Heart right ventricle (tissue), 16 donors: ENCODE data around the gene AHNAK2. TPM values are rescaled to one million over a fixed set of nuclear protein-coding genes. Genes with fewer than 3 reads are reported as not detected.

Experiments used
- ATAC-seq, 8 donors: fragments of 200-7000 bp; cut with Tn5 transposase; one replicate each; pipeline ENCODE4 v1.9.1; 2020; ENCODE audit warnings: mild to moderate bottlenecking in 8 of 8, moderate library complexity in 8 of 8, moderate number of reproducible peaks in 1 of 8
- DNase-seq, 2 donors: peaks; one replicate each; pipeline ENCODE4 v3.0.0-alpha.2; 2020
- H3K27ac ChIP-seq, 10 donors: fragments of 200-600 bp; sonication (generic) in 2 of 10; one replicate each; pipeline versions ENCODE4 v1.5.0 to v1.8.0; 2020 to 2022; ENCODE audit warnings: mild to moderate bottlenecking in 3 of 10
- H3K27me3 ChIP-seq, 7 donors: fragments of 200-600 bp; one replicate each; pipeline ENCODE4 v1.8.0; 2021 to 2022; ENCODE audit warnings: mild to moderate bottlenecking in 2 of 7
- H3K36me3 ChIP-seq, 9 donors: fragments of 200-600 bp; sonication (generic) in 1 of 9; one replicate each; pipeline versions ENCODE4 v1.5.0 to v1.8.0; 2020 to 2022; ENCODE audit warnings: mild to moderate bottlenecking in 2 of 9
- H3K4me1 ChIP-seq, 9 donors: fragments of 200-600 bp; sonication (generic) in 1 of 9; one replicate each; pipeline versions ENCODE4 v1.5.0 to v1.8.0; 2020 to 2022; ENCODE audit warnings: mild to moderate bottlenecking in 4 of 9
- H3K4me3 ChIP-seq, 10 donors: fragments of 200-600 bp; sonication (generic) in 2 of 10; one replicate each; pipeline versions ENCODE4 v1.5.0 to v1.8.0; 2020 to 2022; ENCODE audit warnings: mild to moderate bottlenecking in 7 of 10, moderate library complexity in 2 of 10
- H3K9me3 ChIP-seq, 11 donors: fragments of 200-600 bp in 10 of 11; sonication (generic) in 2 of 11; one replicate each; pipeline versions ENCODE4 v1.5.0 to v1.8.0; 2013 to 2022; ENCODE audit warnings: mild to moderate bottlenecking in 2 of 11, control low read depth in 1 of 11, moderate library complexity in 1 of 11
- WGBS, 2 donors: extraction: QIAGEN DNeasy Blood & Tissue Kit; methylation state at CpG; one replicate each; pipeline ENCODE4 v1.1.7; 2013; ENCODE audit warnings: inconsistent platforms in 1 of 2; 5-methylcytosine and 5-hydroxymethylcytosine counted together
- intact Hi-C, 10 donors: fragments of 100-400 bp; cut with DNase I; formaldehyde crosslinking; loops; one replicate each; pipeline versions ENCODE4 v1.11.1 to v1.14.2; 2022
- polyA plus RNA-seq, 2 donors: library from polyadenylated mRNA; stranded (reverse); fragments of 200-250 nt; gene quantifications; one replicate each; pipeline ENCODE4 v1.2.3, GENCODE V29; 2013
- total RNA-seq, 10 donors: library from RNA; stranded (reverse); fragmentation: NEBNext Ultra II Directional in 3 of 10; extraction: Animal tissue kit (Norgen Biotek cat#: 25700) in 3 of 10; gene quantifications; one replicate each; pipeline versions ENCODE4 v1.2.1 to v1.2.4, GENCODE V29; 2021 to 2023
- TF ChIP-seq, protein P1 (sequence below), 9 donors: fragments of 200-600 bp; sonication (generic) in 2 of 9; IDR thresholded peaks; one replicate each; pipeline versions ENCODE4 v1.5.0 to v1.8.0; 2021 to 2022; ENCODE audit warnings: antibody characterized with exemption in 9 of 9, mild to moderate bottlenecking in 5 of 9, moderate library complexity in 1 of 9
- donor health status: Arrhythmogenic right ventricular cardiomyopathy.
- donor health status: ischemic (EF 13 %, LVEDD 7.1; RV severe dilation, severe dysfunction).
- donor health status: healthy with polysubstance abuse.
- donor health status: DM: no; HTN: yes; CAD: no.
- donor health status: DM: no; HTN: no; CAD: no.
- donor health status: ischemic (EF 25% LVEDD 6.9; RV normal size, moderate dysfunction).
- donor health status: ischemic (EF 25% LVEDD 5.7; RV mildly dilated, moderate dysfunction).
- donor health status: healthy.
- donor health status: DM: yes; HTN: yes; CAD: no.
- donor health status: Ischemic cardiomyopathy.
- donor health status: ischemic (EF 35%, LVEDD 5.7; RV mildly dilated, moderate dysfunction).
- donor health status: nonischemic (EF 11% LVEDD 7.7; RV severe dilation, severe dysfunction).
- donor health status: DM: yes; HTN: yes; CAD: no.
- donor health status: PGD.
- donor health status: ischemic (EF 29% LVEDD 5.4; RV normal size, mild dysfunction).
- donor health status: nonischemic (EF 23%, LVEDD 6.1; RV moderate dilation, normal function).

AHNAK2 gene
- total and polyA plus RNA-seq, 12 donors, result 1.1 to 29.5 (median 3.1) TPM

DNA sequence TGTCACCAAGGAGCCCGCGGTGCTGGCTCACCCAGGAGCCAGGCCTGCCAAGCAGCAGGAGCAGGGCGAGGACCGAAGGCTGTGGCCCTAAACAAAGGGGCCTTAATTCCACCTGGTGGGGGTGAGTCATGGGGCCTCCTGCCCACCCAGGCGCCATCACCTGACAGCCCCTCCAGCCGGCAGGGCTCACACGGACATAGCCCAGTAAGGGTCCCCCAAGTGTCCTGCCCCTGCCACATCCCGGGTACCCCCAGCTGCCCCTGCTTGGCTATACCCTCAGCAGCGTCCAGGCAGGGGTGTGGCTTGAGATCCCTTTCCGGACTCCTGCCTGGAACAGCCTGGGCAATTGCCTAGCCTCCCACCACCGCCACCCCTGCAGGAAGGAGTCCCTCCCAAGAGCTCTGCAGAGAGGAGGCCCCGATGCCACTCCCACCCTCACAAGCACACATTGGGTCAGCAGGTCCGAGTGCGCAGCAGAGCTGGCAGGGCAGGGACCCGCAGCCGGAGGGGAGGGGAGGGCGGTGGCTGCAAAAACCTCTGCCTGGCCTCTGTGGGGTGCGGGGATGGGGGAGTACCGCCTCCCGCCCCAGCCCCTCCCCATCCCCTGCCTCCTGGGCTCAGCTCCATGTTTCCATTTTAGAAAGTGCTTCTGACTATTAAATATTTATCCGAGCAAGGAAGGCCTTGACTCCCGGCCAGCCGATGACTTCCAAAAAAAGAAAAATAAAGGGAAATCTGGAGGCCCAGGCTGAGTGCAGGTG, 4.6 kb downstream of the AHNAK2 start:
- 39% methylated on average over 23 of the region's 23 CpGs for WGBS, 2 donors
- TF ChIP-seq, protein P1, sequence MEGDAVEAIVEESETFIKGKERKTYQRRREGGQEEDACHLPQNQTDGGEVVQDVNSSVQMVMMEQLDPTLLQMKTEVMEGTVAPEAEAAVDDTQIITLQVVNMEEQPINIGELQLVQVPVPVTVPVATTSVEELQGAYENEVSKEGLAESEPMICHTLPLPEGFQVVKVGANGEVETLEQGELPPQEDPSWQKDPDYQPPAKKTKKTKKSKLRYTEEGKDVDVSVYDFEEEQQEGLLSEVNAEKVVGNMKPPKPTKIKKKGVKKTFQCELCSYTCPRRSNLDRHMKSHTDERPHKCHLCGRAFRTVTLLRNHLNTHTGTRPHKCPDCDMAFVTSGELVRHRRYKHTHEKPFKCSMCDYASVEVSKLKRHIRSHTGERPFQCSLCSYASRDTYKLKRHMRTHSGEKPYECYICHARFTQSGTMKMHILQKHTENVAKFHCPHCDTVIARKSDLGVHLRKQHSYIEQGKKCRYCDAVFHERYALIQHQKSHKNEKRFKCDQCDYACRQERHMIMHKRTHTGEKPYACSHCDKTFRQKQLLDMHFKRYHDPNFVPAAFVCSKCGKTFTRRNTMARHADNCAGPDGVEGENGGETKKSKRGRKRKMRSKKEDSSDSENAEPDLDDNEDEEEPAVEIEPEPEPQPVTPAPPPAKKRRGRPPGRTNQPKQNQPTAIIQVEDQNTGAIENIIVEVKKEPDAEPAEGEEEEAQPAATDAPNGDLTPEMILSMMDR (IDR thresholded peaks at IDR 0.05), result no peak
- H3K4me3 ChIP-seq, result peak overlapping the region in 2 of 10 donors; percentile 20 to 25
- ATAC-seq (peak; percentile 6 to 65 (median 52)), DNase-seq (peak; percentile 61 to 62)
- no peaks in the 10 kb centered on the region for H3K9me3 ChIP-seq
- peaks cover 0 to 36% (median 13%) of the 10 kb centered on the region in 7 donors for H3K27me3 ChIP-seq
- peak overlapping the region; percentile 29 to 79 (median 62) for H3K27ac ChIP-seq
- intact Hi-C loops, result loop anchor here in 2 of 10 donors (10.0 kb wide), 3 partner anchors 79 to 381 kb away; no protein-coding TSS in a partner anchor
- H3K36me3 ChIP-seq, result no peaks in the 10 kb centered on the region
- peaks cover 19 to 95% (median 63%) of the 10 kb centered on the region in 9 donors for H3K4me1 ChIP-seq

DNA sequence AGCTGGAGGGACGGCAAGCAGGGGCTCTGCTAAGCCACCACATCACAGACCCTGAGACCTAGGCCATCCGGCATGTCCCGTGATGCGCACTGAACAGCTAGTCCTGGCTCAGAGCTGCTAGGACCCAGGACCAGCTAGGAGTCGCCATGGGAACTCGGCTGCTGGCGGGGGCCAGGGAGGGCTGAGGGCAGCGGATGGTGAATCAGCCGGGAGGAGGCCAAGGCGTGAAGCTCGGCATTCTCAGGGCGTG, 5.1 kb downstream of the AHNAK2 start:
- WGBS, 2 donors, result 72 to 77% methylated on average over 12 of the region's 12 CpGs
- peaks cover 0 to 39% (median 13%) of the 10 kb centered on the region in 7 donors for H3K27me3 ChIP-seq
- H3K27ac ChIP-seq, result peak overlapping the region; percentile 23 to 79 (median 62)
- intact Hi-C loops, result loop anchor here in 2 of 10 donors (10.0 kb wide), 3 partner anchors 78 to 382 kb away; no protein-coding TSS in a partner anchor
- no peaks in the 10 kb centered on the region for H3K9me3 ChIP-seq
- H3K4me1 ChIP-seq, result peaks cover 21 to 98% (median 66%) of the 10 kb centered on the region in 9 donors
- TF ChIP-seq, protein P1 (IDR thresholded peaks at IDR 0.05), result no peak
- H3K4me3 ChIP-seq, result no peak overlapping the region
- DNase-seq, result peak; percentile 51 to 73
- no peaks in the 10 kb centered on the region for H3K36me3 ChIP-seq
- ATAC-seq, result peak in 4 of 8 donors; percentile 8 to 75 (median 52)

DNA sequence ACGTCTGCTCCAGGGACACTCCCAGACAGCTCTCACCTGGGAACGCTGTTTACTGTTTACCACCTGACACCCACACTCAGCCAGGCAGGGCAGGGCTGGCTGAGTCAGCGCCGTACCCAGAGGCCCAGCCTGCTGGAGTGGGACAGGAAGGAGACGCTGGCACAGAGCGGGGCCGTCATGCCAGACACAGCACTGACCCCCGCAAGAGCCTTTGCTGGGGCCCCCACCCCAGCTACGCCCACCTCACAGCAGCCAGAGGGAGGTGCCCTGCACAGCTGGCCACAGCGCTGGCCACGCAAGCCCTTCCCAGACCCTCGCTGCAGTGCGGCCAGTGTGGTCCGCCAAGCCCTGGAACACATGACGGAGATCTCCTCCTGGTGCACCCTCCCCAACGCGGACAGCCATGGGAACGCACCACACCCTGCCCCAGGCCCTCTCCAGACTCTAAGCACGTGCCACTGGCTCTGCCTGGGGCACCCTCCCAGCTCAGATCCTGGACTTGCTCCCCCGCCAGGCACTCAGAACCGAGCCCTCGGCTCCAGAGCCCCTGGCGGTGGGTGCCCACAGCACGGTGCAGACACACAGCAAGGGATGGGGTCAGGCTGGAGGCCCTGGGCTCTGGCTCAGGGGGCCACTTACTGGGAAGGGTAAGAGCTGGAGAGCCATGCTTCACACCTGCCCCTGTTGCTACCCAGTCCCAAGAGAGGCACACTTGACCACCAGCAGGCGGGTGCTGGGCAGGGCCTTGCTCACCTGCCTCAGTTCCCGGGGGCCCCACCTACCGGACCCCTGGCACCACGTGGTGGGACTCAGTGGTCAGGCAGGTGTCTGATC, 5.7 kb downstream of the AHNAK2 start:
- ATAC-seq, result no peak
- DNase-seq, result peak in 1 of 2 donors; percentile 11
- Histone ChIP-seq H3K4me1 (peaks cover 22 to 99% (median 67%) of the 10 kb centered on the region in 9 donors), H3K36me3 (no peaks in the 10 kb centered on the region), H3K27me3 (peaks cover 0 to 39% (median 13%) of the 10 kb centered on the region in 7 donors), H3K9me3 (no peaks in the 10 kb centered on the region), H3K4me3 (no peak overlapping the region), H3K27ac (peak overlapping the region; percentile 23 to 79 (median 62))
- intact Hi-C loops, result loop anchor here in 2 of 10 donors (10.0 kb wide), 3 partner anchors 78 to 382 kb away; no protein-coding TSS in a partner anchor
- TF ChIP-seq, protein P1 (IDR thresholded peaks at IDR 0.05), result no peak
- WGBS, 2 donors, result 89 to 91% methylated on average over 28 of the region's 28 CpGs
